Measurements from ENCODE around the gene MAP3K5.

- TF ChIP-seq POLR2A (IDR thresholded peaks at IDR 0.05), result no peak
- TF ChIP-seq, protein P1, sequence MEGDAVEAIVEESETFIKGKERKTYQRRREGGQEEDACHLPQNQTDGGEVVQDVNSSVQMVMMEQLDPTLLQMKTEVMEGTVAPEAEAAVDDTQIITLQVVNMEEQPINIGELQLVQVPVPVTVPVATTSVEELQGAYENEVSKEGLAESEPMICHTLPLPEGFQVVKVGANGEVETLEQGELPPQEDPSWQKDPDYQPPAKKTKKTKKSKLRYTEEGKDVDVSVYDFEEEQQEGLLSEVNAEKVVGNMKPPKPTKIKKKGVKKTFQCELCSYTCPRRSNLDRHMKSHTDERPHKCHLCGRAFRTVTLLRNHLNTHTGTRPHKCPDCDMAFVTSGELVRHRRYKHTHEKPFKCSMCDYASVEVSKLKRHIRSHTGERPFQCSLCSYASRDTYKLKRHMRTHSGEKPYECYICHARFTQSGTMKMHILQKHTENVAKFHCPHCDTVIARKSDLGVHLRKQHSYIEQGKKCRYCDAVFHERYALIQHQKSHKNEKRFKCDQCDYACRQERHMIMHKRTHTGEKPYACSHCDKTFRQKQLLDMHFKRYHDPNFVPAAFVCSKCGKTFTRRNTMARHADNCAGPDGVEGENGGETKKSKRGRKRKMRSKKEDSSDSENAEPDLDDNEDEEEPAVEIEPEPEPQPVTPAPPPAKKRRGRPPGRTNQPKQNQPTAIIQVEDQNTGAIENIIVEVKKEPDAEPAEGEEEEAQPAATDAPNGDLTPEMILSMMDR (IDR thresholded peaks at IDR 0.05), result no peak
- TF ChIP-seq POLR2AphosphoS5 (IDR thresholded peaks at IDR 0.05), result no peak
- no peak for TF ChIP-seq EP300 (IDR thresholded peaks at IDR 0.05)
These were observed 177.9 kb downstream of the MAP3K5 start for GRCh38 chr6:136614350-136614749.

All from sigmoid colon (tissue), 4 donors.